IMR-90 (cell line): ENCODE data around the gene DTNA. TPM values are rescaled to one million over a fixed set of nuclear protein-coding genes. Genes with fewer than 3 reads are reported as not detected.

Experiments
- ATAC-seq: fragments of 200-7000 bp; cut with Tn5 transposase; 2 replicates; pipeline ENCODE4 v1.9.1; 2020; ENCODE audit warnings: low read depth, mild to moderate bottlenecking, moderate library complexity
- BruUV-seq: library from RNA; stranded (reverse); fragments of 400-500 nt; replicated peaks from 2 replicates; lab custom pipeline; 2021; lab: Mats Ljungman, UMichigan
- CTCF ChIA-PET: fragments of 300-600 bp; formaldehyde crosslinking; extraction: SDS; loops from one replicate; lab custom pipeline; 2021; ENCODE audit warnings: antibody characterized with exemption; lab: Yijun Ruan, JAX
- POLR2A ChIA-PET: fragments of 300-600 bp; sonication (Branson Sonifier 250); formaldehyde crosslinking; loops from one replicate; lab custom pipeline; 2022; ENCODE audit warnings: antibody characterized with exemption; ENCODE audit not compliant: unreplicated experiment; lab: Charles Lee
- DNase-seq: peaks from one replicate; pipeline ENCODE4 v3.0.0; 2013
- H2AFZ ChIP-seq: replicated peaks from 2 replicates; pipeline ENCODE3; 2013; ENCODE audit warnings: low read length, mild to moderate bottlenecking; ENCODE audit not compliant: poor library complexity
- H2AK5ac ChIP-seq: 2 replicates; pipeline ENCODE4 v1.6.1; 2013; ENCODE audit warnings: low read depth, low read length, inconsistent platforms
- H2AK9ac ChIP-seq: replicated peaks from 2 replicates; pipeline ENCODE3; 2013; ENCODE audit warnings: mild to moderate bottlenecking, low read depth, low read length, moderate library complexity; ENCODE audit not compliant: poor library complexity
- H2BK120ac ChIP-seq: 2 replicates; pipeline ENCODE4 v1.6.1; 2013; ENCODE audit warnings: low read depth, low read length, inconsistent platforms
- H2BK15ac ChIP-seq: 3 replicates; pipeline ENCODE4 v1.6.1; 2013; ENCODE audit warnings: low read depth, low read length, inconsistent platforms
- H2BK20ac ChIP-seq: 2 replicates; pipeline ENCODE4 v1.6.1; 2013; ENCODE audit warnings: low read depth, mild to moderate bottlenecking, inconsistent platforms, low read length, moderate library complexity
- H2BK5ac ChIP-seq: 2 replicates; pipeline ENCODE4 v1.6.1; 2013; ENCODE audit warnings: mild to moderate bottlenecking, low read depth, low read length, inconsistent platforms; ENCODE audit not compliant: poor library complexity, severe bottlenecking
- H3K14ac ChIP-seq: replicated peaks from 2 replicates; pipeline ENCODE4 v1.6.1; 2013; ENCODE audit warnings: low read depth, low read length, inconsistent platforms
- H3K18ac ChIP-seq: 2 replicates; pipeline ENCODE4 v1.6.1; 2013; ENCODE audit warnings: low read depth, low read length, control low read depth
- H3K23ac ChIP-seq: 2 replicates; pipeline ENCODE4 v1.6.1; 2013; ENCODE audit warnings: low read depth, low read length, inconsistent platforms
- H3K27ac ChIP-seq: 2 replicates; pipeline ENCODE4 v1.5.1; 2013; ENCODE audit warnings: mild to moderate bottlenecking, control low read depth, low read length; ENCODE audit not compliant: insufficient read depth
- H3K27me3 ChIP-seq: 2 replicates; pipeline ENCODE4 v1.6.1; 2013; ENCODE audit warnings: low read length; ENCODE audit not compliant: control insufficient read depth, insufficient read depth
- H3K36me3 ChIP-seq: 2 replicates; pipeline ENCODE4 v1.6.1; 2013; ENCODE audit warnings: low read length, mixed read lengths; ENCODE audit not compliant: control insufficient read depth, insufficient read depth
- H3K4ac ChIP-seq: 2 replicates; pipeline ENCODE4 v1.6.1; 2013; ENCODE audit warnings: low read depth, low read length, inconsistent platforms
- H3K4me1 ChIP-seq: 2 replicates; pipeline ENCODE4 v1.6.1; 2013; ENCODE audit warnings: low read length, mixed read lengths; ENCODE audit not compliant: control insufficient read depth, insufficient read depth
- H3K4me2 ChIP-seq: 2 replicates; pipeline ENCODE4 v1.6.1; 2013; ENCODE audit warnings: low read depth, mild to moderate bottlenecking, control low read depth, low read length, moderate library complexity
- H3K4me3 ChIP-seq: 2 replicates; pipeline ENCODE4 v1.5.1; 2013; ENCODE audit warnings: low read depth, mild to moderate bottlenecking, control low read depth, low read length, moderate library complexity; ENCODE audit not compliant: insufficient read depth
- H3K56ac ChIP-seq: 2 replicates; pipeline ENCODE4 v1.6.1; 2013; ENCODE audit warnings: low read length, inconsistent platforms; ENCODE audit not compliant: insufficient read depth; ENCODE audit errors: extremely low read depth
- H3K79me1 ChIP-seq, 2 experiments: 2 replicates each; pipeline ENCODE4 v1.6.1; 2013; ENCODE audit warnings: low read length in 2 of 2, inconsistent platforms in 1 of 2, low read depth in 1 of 2
- H3K9ac ChIP-seq: 2 replicates; pipeline ENCODE4 v1.6.1; 2013; ENCODE audit warnings: low read depth, low read length, control low read depth
- H3K9me1 ChIP-seq: 2 replicates; pipeline ENCODE4 v1.6.1; 2013; ENCODE audit warnings: low read length, inconsistent platforms; ENCODE audit not compliant: insufficient read depth
- H3K9me3 ChIP-seq: 2 replicates; pipeline ENCODE4 v1.6.1; 2013; ENCODE audit warnings: low read length; ENCODE audit not compliant: control insufficient read depth, insufficient read depth
- H4K20me1 ChIP-seq: 2 replicates; pipeline ENCODE4 v1.6.1; 2013; ENCODE audit warnings: low read length, inconsistent platforms; ENCODE audit not compliant: insufficient read depth
- H4K5ac ChIP-seq: 2 replicates; pipeline ENCODE4 v1.6.1; 2013; ENCODE audit warnings: mild to moderate bottlenecking, low read depth, low read length, control low read depth
- H4K8ac ChIP-seq, 2 experiments: 2 replicates each; pipeline ENCODE4 v1.6.1; 2013; ENCODE audit warnings: low read depth in 2 of 2, low read length in 2 of 2, control low read depth in 1 of 2, inconsistent platforms in 1 of 2
- H4K91ac ChIP-seq: 2 replicates; pipeline ENCODE4 v1.6.1; 2013; ENCODE audit warnings: low read depth, low read length, inconsistent platforms; ENCODE audit not compliant: insufficient read depth
- CTCF ChIP-seq: conservative IDR thresholded peaks from 2 replicates; pipeline ENCODE4 v1.5.1; 2012; ENCODE audit warnings: mild to moderate bottlenecking, low read depth, low read length, improper control_type of control experiment
- ELK1 ChIP-seq: fragments of 150-350 bp; IDR thresholded peaks from 2 replicates; pipeline ENCODE4 v1.6.1; 2016; ENCODE audit warnings: low read depth, mild to moderate bottlenecking, low read length, moderate library complexity, borderline replicate concordance
- FOS ChIP-seq: fragments of 150-350 bp; IDR thresholded peaks from 2 replicates; pipeline ENCODE4 v1.6.1; 2016; ENCODE audit warnings: low read depth, low read length
- WGBS, 2 experiments: methylation state at CpG; one replicate each; pipeline versions ENCODE4 v1.1.5 to v1.1.7; 2013; ENCODE audit warnings: missing lambda C conversion rate in 2 of 2; ENCODE audit not compliant: insufficient read length in 1 of 2; ENCODE audit errors: extremely low coverage in 2 of 2; 5-methylcytosine and 5-hydroxymethylcytosine counted together
- dilution Hi-C: fragments of 300-500 bp; cut with HindIII; formaldehyde crosslinking; loops from one replicate; pipeline ENCODE4 v1.14.3; 2018; ENCODE audit warnings: low sequenced_read_pairs; ENCODE audit not compliant: unreplicated experiment
- in situ Hi-C: fragments of 300-500 bp; cut with MboI; formaldehyde crosslinking; loops from 3 replicates; pipeline ENCODE4 v1.14.3; 2019; ENCODE audit warnings: low sequenced_read_pairs, inconsistent platforms, mixed read lengths
- intact Hi-C: fragments of 100-400 bp; cut with micrococcal nuclease; formaldehyde crosslinking; loops from 2 replicates; pipeline ENCODE4 v1.10.0; 2022
- polyA plus RNA-seq, 3 experiments: library from polyadenylated mRNA; depleted of rRNA; stranded (reverse); fragments of >200 nt; gene quantifications; 2 replicates each; pipeline ENCODE4 v1.2.3, GENCODE V29; 2012; ENCODE audit warnings: low replicate concordance in 1 of 3
- total RNA-seq: library from RNA; depleted of rRNA; stranded (reverse); fragments of >200 nt; gene quantifications from 2 replicates; pipeline ENCODE4 v1.2.3, GENCODE V29; 2012

Gene DTNA
- total and polyA plus RNA-seq, 2 of the 4 experiments (the other 2 are of a cell fraction), result 9.5 to 10.8 TPM

- Histone ChIP-seq H3K56ac (no peak overlapping the region), H3K36me3 (no peaks in the 10 kb centered on the region), H3K27ac (no peak overlapping the region), H2AK5ac (no peak overlapping the region), H2BK120ac (no peak overlapping the region), H2BK15ac (no peak overlapping the region), H3K9me3 (no peaks in the 10 kb centered on the region), H3K79me1 (no peaks in the 10 kb centered on the region), H4K5ac (no peak overlapping the region), H4K91ac (no peak overlapping the region), H3K4me2 (no peak overlapping the region), H2BK5ac (no peak overlapping the region), H2BK20ac (no peak overlapping the region), H3K4ac (no peak overlapping the region), H3K4me1 (no peaks in the 10 kb centered on the region), H4K20me1 (no peaks in the 10 kb centered on the region), H4K8ac (no peak overlapping the region), H3K4me3 (no peak overlapping the region), H3K18ac (no peak overlapping the region), H3K9ac (no peak overlapping the region), H3K14ac (no peak overlapping the region), H3K23ac (no peak overlapping the region), H3K27me3 (peaks cover 2% of the 10 kb centered on the region; the same call in 1 of the 2 replicates), H2AFZ (no peak overlapping the region), H3K9me1 (no peaks in the 10 kb centered on the region), H2AK9ac (no peak overlapping the region)
- WGBS, 2 experiments, result no CpG with 5 or more reads among the region's 4 CpGs
- POLR2A ChIA-PET, result no interaction called here
- ATAC-seq, result no peak
- CTCF ChIA-PET, result interaction anchor here (0.7 to 0.8 kb wide), 3 partner anchors 22 to 139 kb away, joined by 3 read pairs; no protein-coding TSS in a partner anchor
- dilution Hi-C loops (no loop called here), in situ Hi-C loops (loop anchor here (10.0 kb wide), 1 partner anchor 107 kb away; no protein-coding TSS in a partner anchor), intact Hi-C loops (no loop called here)
- DNase-seq, result no peak
- BruUV-seq, result no TSS peak
- TF ChIP-seq FOS (no peak), ELK1 (no peak), CTCF (no peak)
These were observed 177.9 kb downstream of the DTNA start for GRCh38 chr18:34887881-34888580.
